Measurements from ENCODE around the gene CHD3. TPM values are rescaled to one million over a fixed set of nuclear protein-coding genes. Genes with fewer than 3 reads are reported as not detected.
A peak's percentile ranks its signal among the peaks of the same experiment; 100 is the strongest.

The CHD3 gene
- total and polyA plus RNA-seq, 2 of the 13 experiments (the other 11 are each of a cell fraction or from before 2014, with no cell fraction given), result 2.7 to 3.7 TPM

DNA sequence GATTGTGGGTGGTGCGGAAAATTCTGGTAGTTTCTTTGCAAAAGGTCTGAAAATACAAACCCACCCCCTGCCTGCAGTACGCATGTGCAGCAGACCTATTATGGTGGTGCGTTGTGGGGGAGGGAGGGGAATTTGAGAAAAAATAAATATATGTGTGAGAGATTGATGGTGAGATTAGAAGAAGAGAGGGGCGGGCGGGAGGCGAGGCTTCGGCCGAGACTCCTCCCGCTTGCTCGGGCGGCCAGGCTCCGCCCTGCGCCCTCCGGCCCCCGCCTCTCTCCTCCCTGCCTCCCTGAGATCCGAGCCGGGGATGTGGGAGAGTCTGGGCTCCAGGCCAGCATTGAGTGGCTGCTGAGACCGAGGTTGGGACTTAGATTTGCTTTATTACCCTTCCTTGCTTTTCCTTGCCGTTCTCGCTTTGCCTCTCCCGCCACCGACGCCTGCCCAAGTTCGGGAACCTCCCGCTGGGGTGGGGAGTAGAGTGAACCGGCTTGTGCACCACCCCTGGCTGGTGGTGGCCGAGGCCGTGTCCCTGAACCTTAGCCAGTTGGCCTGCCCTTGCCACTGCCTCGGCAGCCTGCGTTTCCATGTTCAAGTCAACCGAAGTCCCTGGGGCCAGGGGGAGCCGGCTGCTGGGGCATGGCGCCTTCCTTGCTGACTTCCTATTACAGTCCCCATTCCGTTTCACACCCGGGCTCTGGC lies 956 bp upstream of the CHD3 start (continued):
- TF ChIP-seq, protein P1, sequence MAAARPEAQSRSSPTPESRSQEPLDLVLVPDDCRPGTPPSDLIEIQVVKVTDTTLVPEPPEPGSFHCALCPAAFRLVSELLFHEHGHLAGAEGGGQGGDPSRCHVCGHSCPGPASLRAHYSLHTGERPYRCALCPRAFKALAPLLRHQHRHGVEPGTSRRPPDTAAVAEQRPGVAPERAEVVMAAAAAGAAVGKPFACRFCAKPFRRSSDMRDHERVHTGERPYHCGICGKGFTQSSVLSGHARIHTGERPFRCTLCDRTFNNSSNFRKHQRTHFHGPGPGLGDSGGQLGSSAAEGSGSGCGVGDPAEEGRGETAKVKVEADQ (CRISPR knock-in tag; IDR thresholded peaks at IDR 0.05; ENCODE audit: borderline replicate concordance), result no peak
- TF ChIP-seq SNAI1 (CRISPR knock-in tag; IDR thresholded peaks at IDR 0.05; ENCODE audit: borderline replicate concordance), result peak; percentile 39; the same call in 1 of the 2 replicates
- TF ChIP-seq, protein P2, sequence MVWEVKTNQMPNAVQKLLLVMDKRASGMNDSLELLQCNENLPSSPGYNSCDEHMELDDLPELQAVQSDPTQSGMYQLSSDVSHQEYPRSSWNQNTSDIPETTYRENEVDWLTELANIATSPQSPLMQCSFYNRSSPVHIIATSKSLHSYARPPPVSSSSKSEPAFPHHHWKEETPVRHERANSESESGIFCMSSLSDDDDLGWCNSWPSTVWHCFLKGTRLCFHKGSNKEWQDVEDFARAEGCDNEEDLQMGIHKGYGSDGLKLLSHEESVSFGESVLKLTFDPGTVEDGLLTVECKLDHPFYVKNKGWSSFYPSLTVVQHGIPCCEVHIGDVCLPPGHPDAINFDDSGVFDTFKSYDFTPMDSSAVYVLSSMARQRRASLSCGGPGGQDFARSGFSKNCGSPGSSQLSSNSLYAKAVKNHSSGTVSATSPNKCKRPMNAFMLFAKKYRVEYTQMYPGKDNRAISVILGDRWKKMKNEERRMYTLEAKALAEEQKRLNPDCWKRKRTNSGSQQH (CRISPR knock-in tag; IDR thresholded peaks at IDR 0.05; ENCODE audit: low read depth), result no peak
- TF ChIP-seq, protein P3, sequence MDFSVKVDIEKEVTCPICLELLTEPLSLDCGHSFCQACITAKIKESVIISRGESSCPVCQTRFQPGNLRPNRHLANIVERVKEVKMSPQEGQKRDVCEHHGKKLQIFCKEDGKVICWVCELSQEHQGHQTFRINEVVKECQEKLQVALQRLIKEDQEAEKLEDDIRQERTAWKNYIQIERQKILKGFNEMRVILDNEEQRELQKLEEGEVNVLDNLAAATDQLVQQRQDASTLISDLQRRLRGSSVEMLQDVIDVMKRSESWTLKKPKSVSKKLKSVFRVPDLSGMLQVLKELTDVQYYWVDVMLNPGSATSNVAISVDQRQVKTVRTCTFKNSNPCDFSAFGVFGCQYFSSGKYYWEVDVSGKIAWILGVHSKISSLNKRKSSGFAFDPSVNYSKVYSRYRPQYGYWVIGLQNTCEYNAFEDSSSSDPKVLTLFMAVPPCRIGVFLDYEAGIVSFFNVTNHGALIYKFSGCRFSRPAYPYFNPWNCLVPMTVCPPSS (IDR thresholded peaks at IDR 0.05), result no peak
- TF ChIP-seq SMAD3 (CRISPR knock-in tag; IDR thresholded peaks at IDR 0.05), result no peak
- TF ChIP-seq ZNF224 (CRISPR knock-in tag; IDR thresholded peaks at IDR 0.05), result no peak
- TF ChIP-seq, protein P4, sequence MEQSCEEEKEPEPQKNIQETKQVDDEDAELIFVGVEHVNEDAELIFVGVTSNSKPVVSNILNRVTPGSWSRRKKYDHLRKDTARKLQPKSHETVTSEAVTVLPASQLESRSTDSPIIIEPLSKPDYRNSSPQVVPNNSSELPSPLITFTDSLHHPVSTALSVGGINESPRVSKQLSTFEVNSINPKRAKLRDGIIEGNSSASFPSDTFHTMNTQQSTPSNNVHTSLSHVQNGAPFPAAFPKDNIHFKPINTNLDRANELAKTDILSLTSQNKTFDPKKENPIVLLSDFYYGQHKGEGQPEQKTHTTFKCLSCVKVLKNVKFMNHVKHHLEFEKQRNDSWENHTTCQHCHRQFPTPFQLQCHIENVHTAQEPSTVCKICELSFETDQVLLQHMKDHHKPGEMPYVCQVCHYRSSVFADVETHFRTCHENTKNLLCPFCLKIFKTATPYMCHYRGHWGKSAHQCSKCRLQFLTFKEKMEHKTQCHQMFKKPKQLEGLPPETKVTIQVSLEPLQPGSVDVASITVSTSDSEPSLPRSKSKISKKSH (CRISPR knock-in tag; IDR thresholded peaks at IDR 0.05; ENCODE audit: borderline replicate concordance), result peak; percentile 85; the same call in 1 of the 2 replicates
- TF ChIP-seq, protein P5, sequence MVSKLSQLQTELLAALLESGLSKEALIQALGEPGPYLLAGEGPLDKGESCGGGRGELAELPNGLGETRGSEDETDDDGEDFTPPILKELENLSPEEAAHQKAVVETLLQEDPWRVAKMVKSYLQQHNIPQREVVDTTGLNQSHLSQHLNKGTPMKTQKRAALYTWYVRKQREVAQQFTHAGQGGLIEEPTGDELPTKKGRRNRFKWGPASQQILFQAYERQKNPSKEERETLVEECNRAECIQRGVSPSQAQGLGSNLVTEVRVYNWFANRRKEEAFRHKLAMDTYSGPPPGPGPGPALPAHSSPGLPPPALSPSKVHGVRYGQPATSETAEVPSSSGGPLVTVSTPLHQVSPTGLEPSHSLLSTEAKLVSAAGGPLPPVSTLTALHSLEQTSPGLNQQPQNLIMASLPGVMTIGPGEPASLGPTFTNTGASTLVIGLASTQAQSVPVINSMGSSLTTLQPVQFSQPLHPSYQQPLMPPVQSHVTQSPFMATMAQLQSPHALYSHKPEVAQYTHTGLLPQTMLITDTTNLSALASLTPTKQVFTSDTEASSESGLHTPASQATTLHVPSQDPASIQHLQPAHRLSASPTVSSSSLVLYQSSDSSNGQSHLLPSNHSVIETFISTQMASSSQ (IDR thresholded peaks at IDR 0.05; ENCODE audit: low read depth), result no peak
- TF ChIP-seq, protein P5 (CRISPR knock-in tag; IDR thresholded peaks at IDR 0.05; ENCODE audit: borderline replicate concordance), result peak; percentile 49; the same call in 1 of the 2 replicates
- no peak for TF ChIP-seq ZNF253 (CRISPR knock-in tag; IDR thresholded peaks at IDR 0.05; ENCODE audit: borderline replicate concordance)
- TF ChIP-seq, protein P6, sequence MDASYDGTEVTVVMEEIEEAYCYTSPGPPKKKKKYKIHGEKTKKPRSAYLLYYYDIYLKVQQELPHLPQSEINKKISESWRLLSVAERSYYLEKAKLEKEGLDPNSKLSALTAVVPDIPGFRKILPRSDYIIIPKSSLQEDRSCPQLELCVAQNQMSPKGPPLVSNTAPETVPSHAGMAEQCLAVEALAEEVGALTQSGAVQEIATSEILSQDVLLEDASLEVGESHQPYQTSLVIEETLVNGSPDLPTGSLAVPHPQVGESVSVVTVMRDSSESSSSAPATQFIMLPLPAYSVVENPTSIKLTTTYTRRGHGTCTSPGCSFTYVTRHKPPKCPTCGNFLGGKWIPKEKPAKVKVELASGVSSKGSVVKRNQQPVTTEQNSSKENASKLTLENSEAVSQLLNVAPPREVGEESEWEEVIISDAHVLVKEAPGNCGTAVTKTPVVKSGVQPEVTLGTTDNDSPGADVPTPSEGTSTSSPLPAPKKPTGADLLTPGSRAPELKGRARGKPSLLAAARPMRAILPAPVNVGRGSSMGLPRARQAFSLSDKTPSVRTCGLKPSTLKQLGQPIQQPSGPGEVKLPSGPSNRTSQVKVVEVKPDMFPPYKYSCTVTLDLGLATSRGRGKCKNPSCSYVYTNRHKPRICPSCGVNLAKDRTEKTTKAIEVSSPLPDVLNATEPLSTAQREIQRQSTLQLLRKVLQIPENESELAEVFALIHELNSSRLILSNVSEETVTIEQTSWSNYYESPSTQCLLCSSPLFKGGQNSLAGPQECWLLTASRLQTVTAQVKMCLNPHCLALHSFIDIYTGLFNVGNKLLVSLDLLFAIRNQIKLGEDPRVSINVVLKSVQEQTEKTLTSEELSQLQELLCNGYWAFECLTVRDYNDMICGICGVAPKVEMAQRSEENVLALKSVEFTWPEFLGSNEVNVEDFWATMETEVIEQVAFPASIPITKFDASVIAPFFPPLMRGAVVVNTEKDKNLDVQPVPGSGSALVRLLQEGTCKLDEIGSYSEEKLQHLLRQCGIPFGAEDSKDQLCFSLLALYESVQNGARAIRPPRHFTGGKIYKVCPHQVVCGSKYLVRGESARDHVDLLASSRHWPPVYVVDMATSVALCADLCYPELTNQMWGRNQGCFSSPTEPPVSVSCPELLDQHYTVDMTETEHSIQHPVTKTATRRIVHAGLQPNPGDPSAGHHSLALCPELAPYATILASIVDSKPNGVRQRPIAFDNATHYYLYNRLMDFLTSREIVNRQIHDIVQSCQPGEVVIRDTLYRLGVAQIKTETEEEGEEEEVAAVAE (CRISPR knock-in tag; IDR thresholded peaks at IDR 0.05; ENCODE audit: borderline replicate concordance), result no peak
- no peak for TF ChIP-seq ZNF33A (CRISPR knock-in tag; IDR thresholded peaks at IDR 0.05; ENCODE audit: borderline replicate concordance)
